ENCODE data around the gene RAB3GAP1. TPM values are rescaled to one million over a fixed set of nuclear protein-coding genes. Genes with fewer than 3 reads are reported as not detected.

The RAB3GAP1 gene
- total RNA-seq, 1 experiment from 2014 or later = 38.6 TPM

- Histone ChIP-seq H3K27me3 (ENCODE audit: control insufficient read depth, insufficient read depth, low read length) (no peaks in the 10 kb centered on the region), H3K27ac (ENCODE audit: low read length) (no peak overlapping the region), H3K4me1 (ENCODE audit: control insufficient read depth, insufficient read depth, low read length) (no peaks in the 10 kb centered on the region), H3K9me3 (ENCODE audit: control insufficient read depth, insufficient read depth, low read depth, low read length) (no peaks in the 10 kb centered on the region), H3K4me3 (ENCODE audit: low read depth in 2 of 2, low read length in 2 of 2) (no peak overlapping the region), H3K36me3 (ENCODE audit: control insufficient read depth, insufficient read depth, low read length) (peaks cover 16% of the 10 kb centered on the region)
- no TSS peak for BruUV-seq (replicated peaks)
- CTCF ChIA-PET = no interaction called here
- POLR2A ChIA-PET = no interaction called here
- DNase-seq (ENCODE audit: low read depth, low spot score) (no peak), ATAC-seq (no peak)
- no peak for TF ChIP-seq POLR2AphosphoS5 (IDR thresholded peaks at IDR 0.05; ENCODE audit: low read depth, low read length)
- no peak for TF ChIP-seq CTCF (IDR thresholded peaks at IDR 0.05)
- no peak for TF ChIP-seq SIN3A (IDR thresholded peaks at IDR 0.05; ENCODE audit: borderline replicate concordance, insufficient read depth, low read depth, low read length)
- no peak for TF ChIP-seq REST (IDR thresholded peaks at IDR 0.05; ENCODE audit: insufficient read depth in 1 of 2, low read depth in 2 of 2, low read length in 1 of 2)
- TF ChIP-seq TCF7L2 (IDR thresholded peaks at IDR 0.05; ENCODE audit: low read depth, low read length) = no peak
- in situ Hi-C loops (cut with HindIII; ENCODE audit: low pct_unique_long_range_greater_than_20kb, low sequenced_read_pairs) (no loop called here), intact Hi-C loops (cut with micrococcal nuclease; ENCODE audit: unreplicated experiment) (loop anchor here (10.0 kb wide), 1 partner anchor 159 kb away; no protein-coding TSS in a partner anchor)
Measured at GRCh38 chr2:135163306-135163705, 111.2 kb downstream of the RAB3GAP1 start.

GRCh38 chr2:135163901-135164300, 111.8 kb downstream of the RAB3GAP1 start:
- H3K36me3 ChIP-seq (ENCODE audit: control insufficient read depth, insufficient read depth, low read length) = peaks cover 18% of the 10 kb centered on the region
- no peaks in the 10 kb centered on the region for H3K9me3 ChIP-seq (ENCODE audit: control insufficient read depth, insufficient read depth, low read depth, low read length)
- DNase-seq (ENCODE audit: low read depth, low spot score) = no peak
- no peak overlapping the region for H3K4me3 ChIP-seq (ENCODE audit: low read depth in 2 of 2, low read length in 2 of 2)
- H3K27ac ChIP-seq (ENCODE audit: low read length) = no peak overlapping the region
- TF ChIP-seq TCF7L2 (IDR thresholded peaks at IDR 0.05; ENCODE audit: low read depth, low read length) = no peak
- no peak for TF ChIP-seq SIN3A (IDR thresholded peaks at IDR 0.05; ENCODE audit: borderline replicate concordance, insufficient read depth, low read depth, low read length)
- no peak for TF ChIP-seq CTCF (IDR thresholded peaks at IDR 0.05)
- no peak for TF ChIP-seq POLR2AphosphoS5 (IDR thresholded peaks at IDR 0.05; ENCODE audit: low read depth, low read length)
- TF ChIP-seq REST (IDR thresholded peaks at IDR 0.05; ENCODE audit: insufficient read depth in 1 of 2, low read depth in 2 of 2, low read length in 1 of 2) = no peak
- no TSS peak for BruUV-seq (replicated peaks)
- no peaks in the 10 kb centered on the region for H3K27me3 ChIP-seq (ENCODE audit: control insufficient read depth, insufficient read depth, low read length)
- no peak for ATAC-seq
- intact Hi-C loops (cut with micrococcal nuclease; ENCODE audit: unreplicated experiment) (loop anchor here (10.0 kb wide), 1 partner anchor 159 kb away; no protein-coding TSS in a partner anchor), in situ Hi-C loops (cut with HindIII; ENCODE audit: low pct_unique_long_range_greater_than_20kb, low sequenced_read_pairs) (no loop called here)
- POLR2A ChIA-PET = no interaction called here
- CTCF ChIA-PET = no interaction called here
- H3K4me1 ChIP-seq (ENCODE audit: control insufficient read depth, insufficient read depth, low read length) = no peaks in the 10 kb centered on the region
